DOHH2 (cell line): Measurements from ENCODE around the gene TTC28.

Experiments
- CTCF ChIP-seq: fragments of 200-600 bp; sonication (generic); IDR thresholded peaks from one replicate; pipeline ENCODE4 v1.5.1; 2014; ENCODE audit warnings: antibody characterized with exemption, mild to moderate bottlenecking, low read depth, low read length; ENCODE audit not compliant: poor library complexity, severe bottlenecking
- EZH2phosphoT487 ChIP-seq: fragments of 200-600 bp; sonication (generic); IDR thresholded peaks from 2 replicates; pipeline ENCODE4 v1.6.1; 2017; ENCODE audit warnings: borderline replicate concordance, mild to moderate bottlenecking, antibody characterized with exemption, low read length, moderate library complexity, mixed read lengths

DNA sequence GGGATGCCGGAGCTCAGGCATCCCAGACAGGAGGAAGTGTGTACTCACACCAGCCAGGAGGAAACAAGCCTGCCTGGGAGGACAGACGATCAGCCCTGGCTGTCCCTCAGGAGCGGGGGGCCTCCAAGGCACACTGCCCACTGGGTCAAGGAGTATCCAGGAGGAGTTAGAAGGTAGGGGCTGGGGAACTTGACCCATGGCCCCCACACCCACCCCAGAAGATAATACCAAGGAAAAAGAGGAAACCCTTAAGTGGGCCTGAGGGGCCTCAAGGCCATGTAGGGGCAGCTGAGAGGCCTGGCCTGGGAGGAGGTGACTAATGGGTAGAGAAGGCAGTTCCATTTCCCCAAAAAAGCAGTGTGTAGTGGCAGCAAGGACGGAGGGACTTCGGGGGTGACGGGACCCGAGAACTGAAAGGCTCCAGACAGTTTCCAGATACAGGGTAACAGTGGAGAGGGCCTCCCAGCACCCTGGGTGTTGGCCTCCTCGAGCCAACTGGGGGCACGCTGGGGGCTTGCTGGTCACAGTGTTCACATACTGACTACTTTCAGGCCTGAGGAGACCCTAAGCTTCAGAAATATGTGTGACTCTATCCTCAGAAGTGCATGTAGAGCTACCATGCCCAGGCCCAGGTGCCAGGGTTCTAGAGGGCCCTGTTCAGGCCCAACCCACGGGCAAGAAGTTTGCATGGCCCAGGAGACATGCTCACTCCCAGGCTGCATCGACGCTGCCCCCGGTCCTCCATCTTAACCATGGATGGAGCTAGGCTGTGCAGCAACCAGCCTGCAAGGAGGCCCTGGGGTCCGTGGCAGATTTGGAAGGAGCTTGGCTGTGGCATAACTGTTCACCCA is 684.9 kb downstream of the TTC28 start:
- TF ChIP-seq CTCF = no peak
- no peak for TF ChIP-seq EZH2phosphoT487
